GM18498 (cell line): ENCODE results near the gene SRGAP2C.
A peak's percentile ranks its signal among the peaks of the same experiment; 100 is the strongest.
"Not testable (repeated sequence)": the region's sequence is repeated elsewhere in the genome, so short reads cannot be mapped to it uniquely, and the experiment has no call there.

Source experiments
- ATAC-seq: cut with Tn5 transposase; IDR thresholded peaks from one replicate; pipeline ENCODE4 v1.9.1; 2021; ENCODE audit warnings: mild to moderate bottlenecking, moderate library complexity; ENCODE audit not compliant: unreplicated experiment

SRGAP2C gene

DNA sequence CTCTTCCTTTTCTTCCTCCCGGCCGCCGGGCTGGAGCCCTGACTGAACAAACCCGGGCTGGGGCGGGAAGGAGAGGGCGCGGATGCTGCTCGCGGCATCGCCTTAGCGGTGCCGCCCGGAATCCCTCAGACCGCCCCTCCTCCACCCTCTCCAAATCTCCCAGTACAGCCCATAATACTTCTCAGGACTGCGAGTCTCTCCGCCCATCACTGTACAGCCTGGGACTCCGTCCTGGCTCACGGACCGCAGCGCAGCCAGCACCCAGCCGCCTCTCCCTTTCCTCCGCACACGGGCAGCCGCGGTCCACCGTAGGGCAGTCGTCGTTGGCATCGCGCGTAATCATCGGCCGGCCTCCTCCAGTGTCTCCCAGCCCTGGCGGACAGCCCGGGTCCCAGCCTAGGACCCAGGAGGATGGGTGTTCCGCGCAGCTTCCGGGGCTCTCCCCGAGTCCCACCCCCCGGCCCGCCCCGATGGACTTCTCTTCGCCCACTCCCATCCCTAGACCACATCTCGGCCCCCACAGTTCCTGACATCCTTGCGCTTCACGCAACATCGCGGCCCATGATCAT lies 449 bp downstream of the SRGAP2C start:
- ATAC-seq, result peak; percentile 6

DNA sequence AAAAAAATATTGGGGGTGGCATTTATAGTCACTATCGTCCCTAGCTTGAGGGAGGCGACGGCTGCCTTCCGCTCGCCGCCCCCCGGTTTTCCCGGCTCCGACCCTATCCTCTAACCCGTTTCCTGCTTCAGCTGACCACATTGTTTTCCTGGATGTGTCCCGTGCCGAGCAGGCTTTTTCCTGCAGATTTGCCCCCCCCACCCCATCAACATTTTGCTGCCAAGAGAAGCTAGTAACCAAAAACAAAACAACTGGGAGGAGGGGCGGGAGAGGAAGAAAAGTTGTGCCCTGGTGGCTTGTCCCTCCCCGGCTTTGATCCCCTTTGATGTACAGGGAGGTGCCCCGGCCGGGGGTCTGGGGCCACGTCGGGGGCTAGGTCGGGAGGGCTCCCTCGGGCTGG lies 1.4 kb downstream of the SRGAP2C start:
- not testable (repeated sequence) for ATAC-seq

DNA sequence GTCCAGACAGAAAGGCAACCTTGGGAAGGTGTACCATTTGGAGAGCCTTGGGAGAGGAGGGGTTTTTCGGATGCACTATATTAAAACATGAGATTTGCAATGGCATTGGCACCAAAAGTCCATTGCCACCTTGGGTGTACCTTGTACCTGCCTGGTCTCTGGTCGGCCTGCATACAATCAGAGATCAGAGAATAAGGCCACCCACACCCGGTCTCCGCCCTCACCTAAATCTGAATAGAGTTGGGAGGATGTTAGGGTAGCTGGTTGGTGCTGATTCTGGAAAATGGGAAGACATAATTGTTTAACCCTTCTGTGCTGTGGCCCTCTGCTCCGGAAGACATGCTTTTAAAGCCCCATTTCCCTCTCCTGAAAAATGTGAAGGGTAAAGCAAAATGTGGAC lies 3.1 kb downstream of the SRGAP2C start:
- not testable (repeated sequence) for ATAC-seq

DNA sequence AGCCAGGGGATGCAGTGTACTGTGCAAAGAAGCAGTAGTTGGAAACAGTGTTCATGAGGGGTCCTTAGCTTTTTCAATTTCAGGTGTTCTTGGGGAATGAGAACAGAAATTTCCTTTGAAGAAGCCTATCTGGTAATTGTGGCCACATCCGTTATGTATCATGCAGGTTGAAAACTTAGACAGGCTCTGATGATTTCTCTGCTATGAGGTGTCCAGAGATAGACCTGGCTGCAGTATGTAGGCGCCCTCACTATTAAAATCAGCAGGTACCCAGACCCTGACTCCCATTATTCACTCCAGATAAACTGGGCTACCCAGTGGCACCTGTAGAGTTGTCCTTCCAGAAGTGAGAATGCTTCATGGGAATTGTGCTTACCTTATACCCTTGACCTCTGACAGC lies 7.7 kb downstream of the SRGAP2C start:
- ATAC-seq, result not testable (repeated sequence)

DNA sequence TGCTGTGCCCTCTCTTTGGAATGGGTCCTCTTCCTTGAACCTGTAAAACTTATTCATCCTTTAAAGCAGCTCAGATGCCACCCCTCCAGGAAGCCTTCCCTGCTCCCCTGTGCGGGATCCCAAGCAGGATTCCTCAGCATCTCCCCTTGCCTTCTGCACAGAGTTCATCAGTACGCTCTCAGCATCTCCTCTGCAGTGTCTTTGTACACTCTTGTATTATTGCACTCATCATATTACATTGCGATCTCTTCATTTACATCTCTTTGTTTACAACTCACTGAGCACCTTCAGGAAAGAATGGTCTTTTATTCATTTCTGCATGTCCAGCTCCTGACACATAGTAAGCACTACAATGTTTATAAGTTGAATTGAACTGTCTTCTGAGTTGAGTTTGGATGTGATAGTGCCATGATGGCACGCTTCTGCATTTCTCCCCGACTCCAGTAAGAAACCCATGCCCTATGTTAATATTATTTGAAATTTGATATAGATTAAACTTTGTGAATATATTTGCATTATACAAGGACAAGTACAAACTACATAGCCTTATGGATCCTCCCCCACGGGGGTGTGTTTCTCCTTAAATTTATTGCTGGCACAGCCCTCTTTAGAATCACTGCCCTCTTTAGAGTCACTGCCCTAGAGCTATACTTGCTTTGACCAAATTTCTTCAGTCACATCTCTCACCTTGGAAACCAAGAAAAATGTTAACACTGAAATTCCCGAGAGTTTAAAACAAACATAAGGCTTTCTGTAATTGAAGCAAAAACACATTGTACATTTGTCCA lies 12.5 kb downstream of the SRGAP2C start:
- not testable (repeated sequence) for ATAC-seq

DNA sequence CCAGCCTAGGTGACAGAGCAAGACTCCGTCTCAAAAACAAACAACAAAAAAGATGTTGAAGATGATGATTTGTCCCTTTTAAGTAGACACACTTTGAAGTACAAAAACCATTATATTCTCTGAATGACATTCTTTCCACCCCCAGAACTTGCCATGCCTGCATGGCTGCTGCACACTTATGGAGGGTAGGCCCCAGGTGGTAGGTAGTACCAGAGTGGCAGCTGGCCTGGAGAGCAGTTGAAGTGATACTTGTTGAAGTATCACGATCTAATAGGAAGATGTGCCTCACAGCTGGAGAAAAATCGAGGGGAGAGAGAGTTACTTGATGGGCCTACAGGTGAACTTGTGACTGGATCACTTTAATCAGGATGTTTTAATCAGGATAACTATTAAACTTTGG lies 15.0 kb downstream of the SRGAP2C start:
- not testable (repeated sequence) for ATAC-seq

DNA sequence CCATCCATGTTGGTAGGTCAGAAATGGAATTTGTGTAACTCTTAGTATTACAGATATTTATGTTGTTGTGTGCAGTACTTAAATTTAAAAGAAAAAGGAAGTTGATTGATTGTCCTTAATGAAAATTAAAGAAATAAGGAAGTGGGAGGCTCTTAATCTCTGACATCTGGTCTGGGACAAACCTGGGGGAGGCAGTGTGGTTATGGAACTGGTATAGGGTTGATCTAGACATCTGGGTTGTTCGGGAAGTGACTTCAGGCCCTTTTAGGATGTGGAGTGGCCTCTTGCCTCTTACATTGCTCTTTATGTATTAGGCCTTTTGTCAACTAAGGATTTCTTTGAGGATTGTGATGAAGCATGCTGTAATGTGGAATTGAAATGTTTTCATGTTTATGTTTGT lies 15.5 kb downstream of the SRGAP2C start:
- ATAC-seq, result not testable (repeated sequence)

DNA sequence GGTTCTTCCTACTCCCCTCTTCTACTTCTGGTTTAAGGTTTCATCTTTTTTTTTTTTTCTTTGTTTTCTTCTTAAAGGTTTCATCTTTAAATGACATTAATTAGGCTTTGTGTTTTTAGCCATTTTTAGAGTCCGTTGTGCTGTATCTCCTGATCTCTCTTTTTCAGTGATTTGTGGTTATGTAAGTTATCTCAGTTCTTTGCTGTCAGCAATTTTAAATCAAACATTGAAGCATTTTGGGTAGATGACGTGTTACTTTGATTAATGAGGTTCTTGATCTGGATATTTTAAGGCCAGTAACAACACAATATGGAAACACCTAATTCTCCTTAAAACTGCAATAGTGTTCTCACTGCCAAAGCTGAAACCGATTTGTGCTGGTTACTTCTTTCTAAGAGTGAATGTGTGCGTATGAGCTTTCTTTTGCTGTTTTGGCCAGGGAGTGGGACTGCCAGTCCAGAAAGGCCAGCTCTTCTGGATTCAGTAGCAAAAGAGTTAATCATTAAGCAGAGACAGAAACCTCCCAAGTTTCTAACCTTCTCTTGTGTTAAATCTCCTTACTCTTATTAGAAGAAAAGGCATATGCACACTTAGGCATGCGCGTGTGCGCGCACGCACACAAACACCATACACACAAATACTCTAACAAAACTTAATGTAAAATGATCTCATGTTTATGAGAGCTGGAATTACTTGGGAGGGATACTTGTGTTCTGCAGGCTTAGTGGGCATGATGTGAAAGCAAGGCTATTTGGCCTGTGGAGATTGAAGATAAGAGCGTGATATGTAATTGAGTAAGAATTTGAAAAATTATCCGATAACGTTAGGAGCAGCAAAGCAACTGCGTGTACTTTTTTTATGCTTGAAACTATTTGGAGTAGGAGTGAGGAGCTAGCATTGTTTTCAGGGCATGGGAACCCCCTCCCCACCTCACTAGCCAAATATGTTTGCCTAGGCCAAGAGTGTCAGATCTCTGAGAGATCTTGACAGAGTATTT lies 16.5 kb downstream of the SRGAP2C start:
- ATAC-seq, result not testable (repeated sequence)

DNA sequence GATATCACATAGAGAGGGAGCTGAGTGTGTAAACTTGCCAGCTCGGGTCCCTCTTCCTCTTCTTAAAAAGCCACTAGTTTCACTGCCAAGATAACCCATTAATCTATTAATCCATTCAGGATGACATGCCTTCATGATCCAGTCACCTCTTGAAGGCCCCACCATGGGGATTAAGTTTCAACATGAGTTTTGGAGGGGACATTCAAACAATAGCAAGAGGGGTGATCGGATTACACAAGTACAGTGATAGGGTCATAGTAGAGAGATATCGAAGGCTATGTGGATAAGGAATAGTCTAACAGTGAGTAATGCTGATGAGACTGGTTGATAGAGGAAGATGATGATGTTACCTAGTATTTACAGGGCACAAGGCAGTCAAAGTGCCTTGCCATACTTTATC lies 18.2 kb downstream of the SRGAP2C start:
- ATAC-seq, result not testable (repeated sequence)

DNA sequence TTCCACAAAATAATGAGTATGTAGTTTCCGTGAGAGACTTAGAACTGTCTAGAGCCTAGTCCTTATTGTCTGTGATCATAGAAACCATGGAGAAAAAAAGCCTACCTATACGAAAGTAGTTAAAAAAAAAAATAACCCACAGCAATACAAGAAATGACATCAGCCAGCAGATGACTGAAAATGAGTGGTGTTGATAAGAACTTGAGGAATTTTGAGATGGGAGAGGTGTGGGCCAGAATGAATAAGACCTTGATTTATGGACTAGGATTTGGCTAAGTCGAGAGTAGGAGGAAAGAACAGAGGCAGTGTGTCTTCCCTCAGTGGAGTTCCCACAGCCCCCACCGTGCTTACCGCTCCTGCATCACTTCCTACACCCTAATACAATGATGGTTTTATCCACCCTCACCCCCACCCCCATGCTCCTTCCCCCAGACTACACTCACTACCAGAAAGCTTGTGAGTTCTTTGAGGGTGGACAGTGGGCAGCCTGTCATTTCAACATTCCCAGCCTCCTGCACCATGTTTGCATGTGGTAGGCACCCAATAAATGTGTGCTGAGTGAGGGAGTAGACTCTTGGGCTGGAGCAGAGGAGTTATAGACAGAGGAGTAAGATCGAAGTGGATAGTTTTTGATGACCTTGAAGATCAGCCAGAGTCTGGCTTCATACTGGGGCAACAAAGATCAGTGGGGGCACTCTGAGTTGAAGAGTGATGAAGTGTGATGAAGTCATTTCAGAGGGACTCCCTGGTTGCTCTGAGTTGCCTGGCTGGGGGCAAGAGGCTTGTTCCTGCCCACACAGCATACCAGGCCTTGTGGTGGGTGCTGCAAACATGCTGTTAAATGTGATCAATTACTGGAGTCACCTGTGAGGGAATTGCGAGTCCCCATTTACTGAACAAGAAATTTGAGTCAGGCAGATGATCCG lies 21.3 kb downstream of the SRGAP2C start:
- not testable (repeated sequence) for ATAC-seq

DNA sequence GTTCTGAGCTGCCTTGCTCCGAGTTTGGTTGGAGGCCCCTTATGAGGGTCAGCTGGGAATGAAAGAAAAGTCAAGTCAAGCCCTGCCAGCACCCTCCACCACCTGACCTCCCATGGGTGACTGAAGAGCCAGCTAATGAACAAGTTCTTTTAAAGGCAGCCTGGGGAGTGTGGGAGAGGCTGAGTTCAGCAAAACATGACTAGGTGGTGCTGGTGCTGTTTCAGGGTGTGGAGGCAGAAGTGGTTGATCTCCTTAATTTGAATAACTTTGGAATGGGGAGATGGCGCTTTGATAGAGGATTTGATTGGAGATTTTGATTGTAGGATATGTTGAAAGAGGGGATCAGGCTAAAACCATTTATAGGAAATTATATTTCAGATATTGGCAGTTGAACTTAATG lies 22.6 kb downstream of the SRGAP2C start:
- ATAC-seq, result not testable (repeated sequence)

DNA sequence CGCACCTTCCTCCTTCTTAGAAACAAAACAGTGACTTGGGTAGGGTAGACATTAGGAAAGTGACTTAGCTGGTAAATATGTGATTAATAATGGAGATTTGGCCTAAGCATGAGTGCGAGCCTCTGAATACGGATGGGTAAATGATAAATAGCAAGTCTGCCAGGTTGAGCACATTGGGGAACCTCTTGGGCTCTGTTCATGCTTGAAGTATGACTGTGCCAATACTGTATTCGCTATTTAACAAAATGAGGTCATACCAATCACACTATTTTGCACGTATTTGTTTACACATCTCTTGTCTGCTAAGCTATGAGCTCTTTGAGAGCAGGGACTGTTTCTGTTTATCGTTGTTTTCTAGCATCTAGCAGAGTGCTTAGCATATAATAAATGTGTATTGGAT lies 23.6 kb downstream of the SRGAP2C start:
- not testable (repeated sequence) for ATAC-seq

DNA sequence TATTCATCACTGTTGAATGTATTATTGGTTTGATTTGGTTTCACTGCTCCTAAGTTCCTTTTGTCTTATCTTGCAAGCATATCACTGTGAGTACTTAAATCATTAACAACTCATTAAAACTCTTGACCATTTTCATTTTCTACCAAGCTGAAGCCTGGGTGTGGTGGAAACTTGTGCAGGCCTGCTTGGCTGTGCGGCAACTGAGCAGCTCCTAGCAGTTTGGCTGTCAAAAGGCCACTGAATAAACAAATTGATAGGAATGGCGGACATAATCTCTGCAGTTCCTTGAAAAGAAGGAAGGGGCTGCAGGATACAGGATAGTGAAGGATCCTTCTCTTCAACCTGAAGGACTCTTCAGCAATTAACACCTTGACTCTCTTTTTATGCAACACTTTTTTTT lies 26.0 kb downstream of the SRGAP2C start:
- ATAC-seq, result not testable (repeated sequence)

DNA sequence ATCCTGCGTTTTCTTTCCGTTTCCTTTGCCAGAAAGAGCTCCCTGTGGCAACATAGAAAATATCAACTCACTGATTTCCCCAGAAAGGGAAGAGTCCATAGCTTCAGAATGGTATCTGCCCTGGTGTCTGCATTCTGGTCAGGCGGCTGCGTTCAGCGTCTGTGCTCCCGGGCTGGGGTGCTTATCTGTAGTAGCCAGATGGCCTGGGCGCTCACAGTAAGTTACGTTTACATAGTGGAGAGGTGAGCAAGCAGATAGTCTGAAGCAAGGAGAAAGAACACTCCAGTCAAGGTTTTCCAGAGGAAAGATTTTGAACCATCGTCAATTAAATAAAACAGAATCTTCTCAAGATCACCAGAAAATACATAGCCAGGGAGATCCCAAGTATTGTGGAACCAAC lies 28.7 kb downstream of the SRGAP2C start:
- not testable (repeated sequence) for ATAC-seq

DNA sequence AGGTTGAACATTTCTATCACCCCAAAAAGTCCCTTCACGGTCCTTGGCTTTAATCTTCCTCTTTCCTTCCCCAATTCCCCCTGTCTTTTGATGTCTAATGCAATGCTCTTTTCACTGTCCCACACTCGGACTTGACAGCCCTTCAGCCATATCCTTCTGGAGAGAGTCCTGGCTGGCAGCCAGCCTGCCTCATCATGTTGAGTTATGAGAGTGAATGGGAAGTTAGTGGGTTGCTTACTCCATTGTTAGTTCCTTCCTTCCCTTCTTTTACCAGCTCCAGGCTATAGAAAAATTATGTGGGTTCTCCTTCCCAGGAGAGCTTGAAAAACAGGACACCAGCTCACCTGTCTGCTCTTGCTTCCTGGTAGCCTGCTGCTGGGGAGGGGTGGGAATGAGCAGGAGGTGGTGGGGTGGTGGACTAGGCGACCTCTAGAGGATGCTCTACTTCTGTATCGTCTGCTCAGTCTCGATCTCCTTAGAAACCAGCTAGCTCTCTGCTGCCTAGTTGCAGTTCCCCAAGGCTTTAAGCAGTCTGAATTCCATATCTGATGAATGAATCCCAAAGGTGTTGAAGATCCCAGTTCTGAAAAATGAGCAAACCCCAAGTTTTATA lies 29.9 kb downstream of the SRGAP2C start:
- peak; percentile 66 for ATAC-seq

DNA sequence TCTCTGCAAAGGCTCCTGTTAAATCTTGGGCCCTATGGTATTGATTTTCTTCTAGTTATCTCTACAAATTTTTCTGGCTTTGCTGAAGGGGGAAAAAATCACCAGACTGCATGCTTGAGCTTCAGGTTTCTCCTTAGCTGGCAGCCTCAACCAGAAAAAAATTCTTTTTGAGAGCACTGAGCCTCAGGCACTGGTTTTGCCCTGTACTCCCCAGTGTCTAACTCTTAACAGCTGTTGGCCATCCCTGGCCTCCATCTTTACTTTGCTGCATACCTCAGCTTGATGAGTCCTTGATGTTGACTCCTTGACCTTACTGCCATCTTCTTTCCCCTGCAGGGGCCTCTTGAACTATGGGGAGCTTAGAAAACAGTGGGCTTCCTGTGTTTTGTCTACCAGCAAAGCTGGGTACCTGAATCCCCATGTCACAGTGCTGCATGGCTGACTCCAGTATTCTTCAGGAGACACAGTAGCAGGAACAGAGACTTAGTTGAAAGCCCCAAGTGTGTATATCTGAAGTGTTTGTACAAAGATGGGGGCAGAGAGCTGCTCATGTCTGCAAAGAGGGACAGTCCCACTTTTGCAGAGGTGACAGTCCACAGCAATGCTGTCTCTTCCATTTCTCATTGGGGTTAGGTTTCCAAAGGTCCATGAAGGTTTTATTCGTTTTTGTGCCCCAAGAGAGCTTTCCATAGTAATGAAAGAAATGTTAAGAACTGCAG lies 31.1 kb downstream of the SRGAP2C start:
- ATAC-seq, result not testable (repeated sequence)

DNA sequence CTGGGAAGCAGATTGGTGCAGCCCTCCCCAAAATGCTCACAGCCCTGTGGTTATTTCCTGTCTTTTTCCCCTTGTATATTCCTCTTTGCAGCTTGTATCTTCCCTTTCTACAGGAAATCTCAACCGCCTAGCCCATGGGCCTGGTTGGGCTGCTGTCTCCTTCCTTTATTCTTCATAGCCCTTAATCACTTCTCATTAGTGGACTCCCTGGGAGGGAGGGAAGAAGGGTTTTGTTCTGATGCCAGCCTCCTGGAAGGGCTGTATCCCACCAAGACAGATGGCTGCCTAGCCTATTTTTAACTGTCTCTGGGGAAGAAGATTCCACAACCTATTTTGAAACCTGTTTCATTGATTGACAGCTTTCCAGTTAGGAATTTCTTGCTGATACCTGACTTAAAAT lies 31.9 kb downstream of the SRGAP2C start:
- not testable (repeated sequence) for ATAC-seq

DNA sequence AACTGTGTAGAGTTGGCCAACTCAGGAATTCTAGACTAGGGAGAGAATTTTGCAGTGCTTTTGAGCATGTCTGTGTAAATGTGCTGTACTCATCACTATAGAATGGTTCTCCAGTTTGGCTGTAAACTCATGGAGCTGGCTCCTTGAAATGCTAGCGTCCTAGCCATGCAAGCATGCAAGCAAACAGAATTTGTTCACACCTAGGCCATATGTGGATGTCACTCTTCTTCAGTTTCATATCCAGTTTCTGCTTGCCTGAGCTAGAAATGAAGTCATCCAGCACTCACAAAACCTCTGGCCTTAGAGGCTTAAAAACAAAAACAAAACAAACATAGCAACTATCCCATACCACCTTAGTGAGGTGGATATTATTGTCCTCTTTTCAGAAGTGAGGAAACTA lies 37.0 kb downstream of the SRGAP2C start:
- peak; percentile 73 for ATAC-seq

DNA sequence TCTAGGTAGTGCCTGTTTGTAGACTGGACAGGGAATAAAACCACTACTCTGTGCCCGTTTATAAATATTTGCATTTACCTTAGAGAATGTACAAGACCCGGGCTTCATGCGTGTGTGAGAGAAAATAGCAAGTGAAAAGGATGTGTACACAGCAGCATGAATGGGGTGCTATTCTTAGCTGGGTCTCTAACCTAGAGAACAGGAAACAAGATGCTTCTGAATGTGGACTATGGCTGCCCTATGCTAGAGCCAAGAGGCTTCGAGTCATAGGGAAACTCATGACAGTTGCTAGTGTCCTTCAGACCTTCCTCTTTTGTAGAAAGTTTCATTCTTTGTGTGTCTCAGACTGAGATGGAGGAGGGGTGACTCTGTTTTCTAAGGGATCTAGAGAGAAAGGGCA lies 39.9 kb downstream of the SRGAP2C start:
- ATAC-seq, result peak; percentile 98
